GM19467 (cell line): ENCODE measurements around the gene SRXN1.

Experiments used
- ATAC-seq: cut with Tn5 transposase; IDR thresholded peaks from one replicate; pipeline ENCODE4 v1.9.1; 2021; ENCODE audit warnings: mild to moderate bottlenecking, moderate library complexity; ENCODE audit not compliant: unreplicated experiment

SRXN1 gene

GRCh38 chr20:609371-609964, 43.5 kb downstream of the SRXN1 start:
- ATAC-seq, result no peak

- ATAC-seq, result no peak
Observed at GRCh38 chr20:608970-609369, 44.0 kb downstream of the SRXN1 start.

- no peak for ATAC-seq
Observed at GRCh38 chr20:607476-607875, 45.5 kb downstream of the SRXN1 start.

GRCh38 chr20:605237-605636, 47.8 kb downstream of the SRXN1 start:
- no peak for ATAC-seq

- ATAC-seq, result no peak
Observed at GRCh38 chr20:603116-603640, 49.8 kb downstream of the SRXN1 start.

GRCh38 chr20:602111-602970, 50.7 kb downstream of the SRXN1 start:
- ATAC-seq, result no peak

- ATAC-seq, result no peak
Observed at GRCh38 chr20:600736-601135, 52.3 kb downstream of the SRXN1 start.

- ATAC-seq, result no peak
Observed at GRCh38 chr20:600141-600540, 52.9 kb downstream of the SRXN1 start.

GRCh38 chr20:598133-598850, 54.7 kb downstream of the SRXN1 start:
- no peak for ATAC-seq

GRCh38 chr20:597560-597959, 55.4 kb downstream of the SRXN1 start:
- no peak for ATAC-seq
